H1 (cell line): ENCODE measurements around the gene GBX1. TPM values are rescaled to one million over a fixed set of nuclear protein-coding genes. Genes with fewer than 3 reads are reported as not detected.

Experiments used
- CTCF ChIA-PET: fragments of 300-600 bp; sonication (Branson Sonifier 250); formaldehyde crosslinking; loops from one replicate; lab custom pipeline; 2021; ENCODE audit not compliant: partially characterized antibody; lab: Charles Lee
- POLR2A ChIA-PET: fragments of 300-600 bp; sonication (Branson Sonifier 250); formaldehyde crosslinking; loops from one replicate; lab custom pipeline; 2021; ENCODE audit warnings: inconsistent platforms; ENCODE audit not compliant: partially characterized antibody; lab: Charles Lee
- DNase-seq, 2 experiments: peaks; one replicate each; pipeline versions ENCODE4 v3.0.0 to v3.0.0-alpha.2; 2010 to 2022; ENCODE audit warnings: low spot score in 2 of 2, low read depth in 1 of 2, mixed read lengths in 1 of 2
- FAIRE-seq: peaks from 2 replicates; lab custom pipeline; 2011; peaks lifted over from hg19 to GRCh38; lab: Jason Lieb, UNC
- H2AFZ ChIP-seq: 2 replicates; pipeline ENCODE4 v1.8.1; 2012; ENCODE audit warnings: low read length, inconsistent platforms
- H2AK5ac ChIP-seq: 2 replicates; pipeline ENCODE4 v1.6.1; 2013; ENCODE audit warnings: low read depth, low read length
- H2BK120ac ChIP-seq: replicated peaks from 2 replicates; pipeline ENCODE3; 2013; ENCODE audit warnings: low read depth, low read length, inconsistent platforms
- H2BK12ac ChIP-seq: 2 replicates; pipeline ENCODE4 v1.6.1; 2013; ENCODE audit warnings: low read depth, low read length
- H2BK15ac ChIP-seq: 2 replicates; pipeline ENCODE4 v1.6.1; 2013; ENCODE audit warnings: low read length
- H2BK20ac ChIP-seq: 2 replicates; pipeline ENCODE4 v1.6.1; 2013; ENCODE audit warnings: low read length
- H2BK5ac ChIP-seq: 2 replicates; pipeline ENCODE4 v1.6.1; 2013; ENCODE audit warnings: low read depth, low read length
- H3K14ac ChIP-seq: 2 replicates; pipeline ENCODE4 v1.6.1; 2013; ENCODE audit warnings: inconsistent platforms; ENCODE audit not compliant: insufficient read length
- H3K18ac ChIP-seq: 2 replicates; pipeline ENCODE4 v1.6.1; 2013; ENCODE audit warnings: low read length; ENCODE audit errors: extremely low read depth
- H3K23ac ChIP-seq: 2 replicates; pipeline ENCODE4 v1.6.1; 2013; ENCODE audit warnings: inconsistent platforms; ENCODE audit not compliant: insufficient read length
- H3K23me2 ChIP-seq: 2 replicates; pipeline ENCODE4 v1.6.1; 2013; ENCODE audit warnings: low read depth, low read length
- H3K27ac ChIP-seq: 2 replicates; pipeline ENCODE4 v1.6.1; 2011; ENCODE audit warnings: low read depth, low read length, inconsistent platforms
- H3K27me3 ChIP-seq, 4 experiments: replicated peaks in 1 of 4; 1 replicate in 1 of 4; 2 replicates in 3 of 4; pipeline versions ENCODE4 v1.6.1 to v1.8.1; 2011 to 2013; ENCODE audit warnings: low read length in 3 of 4, mild to moderate bottlenecking in 3 of 4, inconsistent platforms in 2 of 4, mixed read lengths in 2 of 4, moderate library complexity in 1 of 4; ENCODE audit not compliant: control insufficient read depth in 3 of 4, insufficient read depth in 3 of 4; ENCODE audit errors: extremely low read depth in 1 of 4
- H3K36me3 ChIP-seq, 4 experiments: 2 replicates each; pipeline versions ENCODE4 v1.6.1 to v1.8.1; 2011 to 2013; ENCODE audit warnings: mild to moderate bottlenecking in 4 of 4, low read length in 3 of 4, moderate library complexity in 2 of 4, control low read depth in 1 of 4, inconsistent platforms in 1 of 4; ENCODE audit not compliant: insufficient read depth in 4 of 4, control insufficient read depth in 2 of 4
- H3K4ac ChIP-seq: replicated peaks from 2 replicates; pipeline ENCODE3; 2013; ENCODE audit warnings: low read length, low read depth, mixed read lengths, inconsistent platforms; ENCODE audit not compliant: insufficient read length
- H3K4me1 ChIP-seq, 4 experiments: replicated peaks in 1 of 4; 1 replicate in 1 of 4; 2 replicates in 3 of 4; pipeline versions ENCODE4 v1.6.1 to v1.8.1; 2011 to 2013; ENCODE audit warnings: low read length in 3 of 4, inconsistent platforms in 2 of 4, mixed read lengths in 1 of 4; ENCODE audit not compliant: insufficient read depth in 4 of 4, control insufficient read depth in 3 of 4
- H3K4me2 ChIP-seq, 2 experiments: 2 replicates each; pipeline versions ENCODE4 v1.6.1 to v1.8.1; 2011 to 2013; ENCODE audit warnings: low read depth in 2 of 2, low read length in 2 of 2, control low read depth in 1 of 2, inconsistent platforms in 1 of 2, mild to moderate bottlenecking in 1 of 2; ENCODE audit not compliant: insufficient read depth in 1 of 2
- H3K4me3 ChIP-seq, 4 experiments: fragments of 200-600, 300-600 bp in 1 of 4; sonication (generic), shearing (Covaris generic), sonication (Bioruptor Twin) in 1 of 4; 2 replicates each; pipeline versions ENCODE4 v1.5.1 to v1.8.1; 2011 to 2016; ENCODE audit warnings: low read length in 4 of 4, low read depth in 3 of 4, control low read depth in 2 of 4, inconsistent platforms in 2 of 4, mild to moderate bottlenecking in 2 of 4, mixed read lengths in 1 of 4, moderate library complexity in 1 of 4; ENCODE audit not compliant: insufficient read depth in 2 of 4; ENCODE audit errors: extremely low read depth in 1 of 4
- H3K56ac ChIP-seq: replicated peaks from 2 replicates; pipeline ENCODE3; 2013; ENCODE audit warnings: low read depth, mild to moderate bottlenecking, mixed read lengths, low read length, inconsistent platforms; ENCODE audit not compliant: insufficient read length
- H3K79me1 ChIP-seq: 2 replicates; pipeline ENCODE4 v1.6.1; 2013; ENCODE audit warnings: low read depth, low read length, control low read depth
- H3K79me2 ChIP-seq, 2 experiments: 2 replicates each; pipeline versions ENCODE4 v1.6.1 to v1.8.1; 2012 to 2013; ENCODE audit warnings: low read length in 2 of 2, mild to moderate bottlenecking in 2 of 2, inconsistent platforms in 1 of 2; ENCODE audit not compliant: insufficient read depth in 2 of 2, control insufficient read depth in 1 of 2
- H3K9ac ChIP-seq, 4 experiments: replicated peaks in 1 of 4; 1 replicate in 1 of 4; 2 replicates in 3 of 4; pipeline versions ENCODE4 v1.6.1 to v1.8.1; 2011 to 2013; ENCODE audit warnings: low read depth in 3 of 4, low read length in 3 of 4, control low read depth in 2 of 4, mild to moderate bottlenecking in 2 of 4, moderate library complexity in 2 of 4, inconsistent platforms in 1 of 4; ENCODE audit errors: extremely low read depth in 1 of 4
- H3K9me3 ChIP-seq, 2 experiments: 2 replicates each; pipeline versions ENCODE4 v1.6.1 to v1.8.1; 2012 to 2013; ENCODE audit warnings: mild to moderate bottlenecking in 2 of 2, moderate library complexity in 2 of 2, control low read depth in 1 of 2, inconsistent platforms in 1 of 2, low read depth in 1 of 2, low read length in 1 of 2, mixed read lengths in 1 of 2; ENCODE audit not compliant: insufficient read depth in 2 of 2
- H4K20me1 ChIP-seq, 2 experiments: replicated peaks in 1 of 2; 2 replicates each; pipeline versions ENCODE3 to v1.8.1; 2011 to 2013; ENCODE audit warnings: inconsistent platforms in 2 of 2, low read length in 2 of 2, mild to moderate bottlenecking in 1 of 2; ENCODE audit not compliant: insufficient read depth in 2 of 2, control insufficient read depth in 1 of 2
- H4K5ac ChIP-seq: 2 replicates; pipeline ENCODE4 v1.6.1; 2013; ENCODE audit warnings: low read length, low read depth, mixed read lengths, inconsistent platforms; ENCODE audit not compliant: insufficient read length
- H4K8ac ChIP-seq: 2 replicates; pipeline ENCODE4 v1.8.0; 2013; ENCODE audit warnings: mild to moderate bottlenecking, moderate library complexity, low read length, inconsistent platforms; ENCODE audit not compliant: insufficient read depth; ENCODE audit errors: extremely low read depth
- H4K91ac ChIP-seq: replicated peaks from 2 replicates; pipeline ENCODE3; 2013; ENCODE audit warnings: low read length, mixed read lengths, inconsistent platforms; ENCODE audit not compliant: insufficient read length
- CTCF ChIP-seq, 3 experiments: IDR thresholded peaks; 1 replicate in 2 of 3; 2 replicates in 1 of 3; pipeline versions ENCODE4 v1.5.1 to v1.6.1; 2011; ENCODE audit warnings: low read length in 3 of 3, mild to moderate bottlenecking in 3 of 3, inconsistent platforms in 2 of 3, low read depth in 1 of 3, moderate library complexity in 1 of 3; ENCODE audit not compliant: insufficient read depth in 1 of 3; ENCODE audit errors: control extremely low read depth in 1 of 3
- KDM5A ChIP-seq: fragments of 200-600 bp; IDR thresholded peaks from 2 replicates; pipeline ENCODE4 v1.7.1; 2012; ENCODE audit warnings: mild to moderate bottlenecking, low read length, inconsistent platforms, mixed read lengths
- WGBS, 2 experiments: shearing (Covaris generic) in 1 of 2; methylation state at CpG; one replicate each; pipeline versions ENCODE4 v1.1.6 to v1.1.7; 2013 to 2015; ENCODE audit warnings: low lambda C conversion rate in 2 of 2, mixed read lengths in 2 of 2, inconsistent platforms in 1 of 2, low coverage in 1 of 2, missing lambda C conversion rate in 1 of 2; ENCODE audit not compliant: insufficient replicate concordance in 2 of 2, insufficient coverage in 1 of 2, insufficient read length in 1 of 2; ENCODE audit errors: extremely low coverage in 1 of 2, missing lambda C conversion rate in 1 of 2; 5-methylcytosine and 5-hydroxymethylcytosine counted together
- polyA plus RNA-seq, 7 experiments: library from polyadenylated mRNA; depleted of rRNA in 3 of 7; stranded (reverse) in 5 of 7; unstranded in 2 of 7; fragments of >200 nt in 5 of 7; fragments of 200-250 nt in 2 of 7; gene quantifications; 1 replicate in 5 of 7; 2 replicates in 1 of 7; 4 replicates in 1 of 7; pipeline versions ENCODE4 v1.2.1 to v1.2.3, GENCODE V29; 2011 to 2013; ENCODE audit warnings: missing spikeins in 2 of 7, mixed read lengths in 2 of 7
- total RNA-seq: library from RNA; stranded (reverse); fragmentation: NEBNext Ultra II Directional; extraction: Animal tissue kit (Norgen Biotek cat#: 25700); gene quantifications from 2 replicates; pipeline ENCODE4 v1.2.1, GENCODE V29; 2021

Gene GBX1
- total and polyA plus RNA-seq, 2 of the 8 experiments (the other 6 are each of a cell fraction or from before 2014, with no cell fraction given), result not detected

GRCh38 chr7:151152643-151153513 is 14.6 kb downstream of the GBX1 start:
- Histone ChIP-seq H3K79me2 (no peaks in the 10 kb centered on the region), H3K56ac (no peak overlapping the region), H4K20me1 (no peaks in the 10 kb centered on the region), H3K4me1 (no peaks in the 10 kb centered on the region), H3K36me3 (no peaks in the 10 kb centered on the region), H3K9ac (no peak overlapping the region), H3K4me2 (no peak overlapping the region), H2BK5ac (no peak overlapping the region), H3K4ac (no peak overlapping the region), H2BK120ac (no peak overlapping the region), H2BK15ac (no peak overlapping the region), H3K79me1 (no peaks in the 10 kb centered on the region), H3K18ac (no peak overlapping the region), H3K27ac (no peak overlapping the region), H3K23ac (no peak overlapping the region), H4K91ac (no peak overlapping the region), H4K5ac (no peak overlapping the region), H3K14ac (no peak overlapping the region), H2BK12ac (no peak overlapping the region), H4K8ac (no peak overlapping the region), H2AFZ (no peak overlapping the region), H3K9me3 (no peaks in the 10 kb centered on the region), H2AK5ac (no peak overlapping the region), H3K4me3 (no peak overlapping the region), H3K27me3 (peaks cover 0 to 6% (median 2%) of the 10 kb centered on the region in 4 experiments; a peak in 3 of 7 replicates)
- 69% methylated on average over 6 of the region's 6 CpGs; no CpG with 5 or more reads in 1 of the 2 experiments for WGBS, 2 experiments
- CTCF ChIA-PET, result interaction anchor here (0.6 to 6.2 kb wide), 9 partner anchors 11 to 340 kb away, joined by 3 to 53 read pairs (median 4); no protein-coding TSS in a partner anchor
- FAIRE-seq (no peak), DNase-seq (no peak)
- POLR2A ChIA-PET, result no interaction called here
- TF ChIP-seq CTCF (IDR thresholded peaks at IDR 0.05; ENCODE audit: control extremely low read depth in 1 of 3, insufficient read depth in 1 of 3, low read depth in 1 of 3, low read length in 3 of 3) (peak in 2 of 3 experiments; percentile 4 to 24; a peak in 2 of 4 replicates), KDM5A (no peak)
- TF ChIP-seq, all 59 proteins: peak for 1
- H2BK20ac ChIP-seq, result no peak overlapping the region
- no peaks in the 10 kb centered on the region; the same call in 1 of the 2 replicates for H3K23me2 ChIP-seq
